ENCODE measurements around the gene TCERG1L.

- TF ChIP-seq CTCF (IDR thresholded peaks at IDR 0.05; ENCODE audit: insufficient read depth, low read length, poor library complexity, severe bottlenecking) (no peak), EZH2phosphoT487 (conservative IDR thresholded peaks at IDR 0.05; ENCODE audit: low read length) (no peak)
Observed at GRCh38 chr10:131110241-131110783, 201.2 kb downstream of the TCERG1L start.

Measured in SU-DHL-6 (cell line).